Epithelial cell of esophagus (primary cell): ENCODE data around the gene ELAVL2.
A peak's percentile ranks its signal among the peaks of the same experiment; 100 is the strongest.

Source experiments
- DNase-seq: peaks from one replicate; pipeline ENCODE4 v3.0.0; 2010; ENCODE audit warnings: low read depth
- H3K4me3 ChIP-seq: 2 replicates; pipeline ENCODE4 v1.5.1; 2011; ENCODE audit warnings: mild to moderate bottlenecking, low read length, control low read depth
- CTCF ChIP-seq: IDR thresholded peaks from 2 replicates; pipeline ENCODE4 v1.5.1; 2011; ENCODE audit warnings: low read depth, mild to moderate bottlenecking, low read length, control low read depth, inconsistent platforms; ENCODE audit not compliant: insufficient read depth; ENCODE audit errors: missing control alignments

Gene ELAVL2

GRCh38 chr9:23643656-23644258, 182.3 kb downstream of the ELAVL2 start:
- DNase-seq = peak; percentile 19
- H3K4me3 ChIP-seq = no peak overlapping the region
- TF ChIP-seq CTCF = peak; percentile 2
